Left lobe of liver (tissue), 2 donors: ENCODE results near the gene OLIG3. TPM values are rescaled to one million over a fixed set of nuclear protein-coding genes. Genes with fewer than 3 reads are reported as not detected.

Experiments
- ATAC-seq: fragments of 200-7000 bp; cut with Tn5 transposase; one replicate; pipeline ENCODE4 v1.9.1; 2020; ENCODE audit warnings: mild to moderate bottlenecking, moderate library complexity
- DNase-seq: peaks from one replicate; pipeline ENCODE4 v3.0.0-alpha.2; 2020; ENCODE audit warnings: low spot score
- total RNA-seq: library from RNA; stranded (reverse); gene quantifications from one replicate; pipeline ENCODE4 v1.2.1, GENCODE V29; 2021
- donor health status: DM: no; HTN: no; CAD: no; lungs with moderate emphysema.
- donor health status: DM: no; HTN: yes; CAD: no.

OLIG3 gene
- not detected for total RNA-seq

GRCh38 chr6:137494281-137494987 lies at the start of gene OLIG3:
Gene OLIG3 (minus strand): TSS chr6:137494394. CDS start chr6:137494170, 224 bp downstream.
- DNase-seq = no peak
- ATAC-seq = no peak

- DNase-seq (no peak), ATAC-seq (no peak)
These were observed 48.9 kb upstream of the OLIG3 start for GRCh38 chr6:137543114-137543513.

DNA sequence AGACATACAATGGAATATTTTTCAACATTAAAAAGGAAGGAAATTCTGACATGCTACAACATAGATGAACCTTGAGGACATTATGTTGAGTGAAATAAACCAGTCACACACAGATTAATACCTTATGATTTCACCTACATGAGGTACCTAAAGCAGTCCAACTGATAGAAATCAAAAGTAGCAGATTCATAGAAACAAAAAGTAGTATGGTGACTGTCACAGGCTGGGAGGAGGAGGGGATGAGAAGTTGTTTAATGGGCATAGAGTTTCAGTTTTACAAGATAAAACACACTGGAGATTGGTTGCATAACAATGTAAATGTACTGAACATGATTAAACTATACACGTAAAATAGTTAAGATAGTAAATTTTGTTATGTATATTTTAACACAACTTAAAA lies 48.5 kb upstream of the OLIG3 start:
- DNase-seq (no peak), ATAC-seq (no peak)

DNA sequence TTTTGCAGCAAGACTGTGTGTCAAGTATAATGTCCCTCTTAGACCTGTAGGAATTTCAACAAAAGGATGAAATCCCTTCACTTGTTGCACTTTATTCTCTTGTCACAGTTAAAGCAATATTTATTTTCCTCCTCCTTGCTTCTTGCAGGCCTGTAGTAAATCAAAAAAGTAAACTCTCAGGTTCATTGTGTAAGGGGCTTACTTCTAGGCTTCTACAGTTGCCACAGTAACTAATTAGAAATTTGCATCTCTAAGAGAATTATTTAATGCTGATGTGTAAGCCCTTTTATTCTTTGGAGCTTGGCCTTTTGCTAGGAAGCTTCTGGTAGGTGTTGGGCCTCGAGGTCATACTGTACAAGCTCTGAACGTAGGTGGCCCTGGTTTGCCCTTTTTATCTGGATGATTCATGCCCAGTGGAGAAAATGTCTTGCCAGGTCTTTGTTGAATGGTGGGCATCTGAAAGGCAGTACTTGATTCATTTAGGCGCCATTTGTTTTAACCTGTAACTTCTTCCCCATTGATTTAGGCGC lies 47.4 kb upstream of the OLIG3 start:
- DNase-seq = no peak
- no peak for ATAC-seq

DNA sequence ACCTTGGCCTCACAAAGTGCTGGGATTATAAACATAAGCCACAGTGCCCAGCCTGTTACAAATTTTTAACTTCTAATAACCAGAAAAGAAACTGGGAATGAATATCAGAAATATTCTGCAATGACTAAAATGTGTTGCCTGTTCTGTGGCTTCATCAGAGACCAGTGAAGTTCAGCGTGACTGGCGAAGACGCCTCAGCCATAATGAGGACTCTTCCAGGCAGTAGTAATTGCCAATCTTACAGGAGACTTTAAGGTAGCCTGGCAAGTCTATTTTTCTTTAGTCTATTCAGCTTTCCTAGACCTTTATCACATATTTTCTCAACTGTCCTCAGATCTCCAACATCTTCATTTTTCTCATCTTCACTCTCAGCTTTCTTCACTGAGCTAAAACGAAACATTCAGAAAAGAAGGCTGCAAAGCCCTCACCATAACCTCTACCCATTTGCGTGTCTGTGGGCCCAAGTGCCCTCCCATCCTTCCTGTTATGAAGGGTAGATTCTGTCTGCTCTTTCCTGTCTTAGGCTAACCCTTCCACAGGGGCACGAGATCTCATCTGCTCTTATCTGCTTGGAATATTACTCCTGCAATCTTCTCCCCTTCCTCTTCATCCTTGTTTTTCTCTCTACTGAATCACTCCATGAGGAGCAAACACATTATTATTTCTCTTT lies 42.0 kb upstream of the OLIG3 start:
- ATAC-seq = no peak
- no peak for DNase-seq

GRCh38 chr6:137531376-137532092 lies 37.3 kb upstream of the OLIG3 start:
- DNase-seq (no peak), ATAC-seq (no peak)

DNA sequence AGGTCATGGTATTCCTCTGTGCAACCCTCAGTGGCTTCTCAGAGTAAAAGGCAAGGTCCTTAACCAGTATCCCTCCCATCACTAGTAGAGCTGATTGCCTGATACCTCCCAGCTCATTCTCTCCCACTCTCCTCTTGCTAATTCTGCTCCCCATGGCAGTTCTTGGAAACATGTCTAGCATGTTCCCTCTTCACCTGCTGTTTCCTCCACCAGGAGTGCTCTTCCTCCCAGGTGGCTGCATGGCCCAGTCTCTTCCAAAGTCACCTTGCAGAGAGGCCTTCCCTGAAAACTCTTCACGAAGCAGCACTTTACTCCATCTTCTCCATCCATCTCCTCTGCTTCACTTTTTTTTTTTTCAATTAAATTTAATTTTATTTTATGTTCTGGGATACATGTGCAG lies 36.2 kb upstream of the OLIG3 start:
- DNase-seq (no peak), ATAC-seq (no peak)

DNA sequence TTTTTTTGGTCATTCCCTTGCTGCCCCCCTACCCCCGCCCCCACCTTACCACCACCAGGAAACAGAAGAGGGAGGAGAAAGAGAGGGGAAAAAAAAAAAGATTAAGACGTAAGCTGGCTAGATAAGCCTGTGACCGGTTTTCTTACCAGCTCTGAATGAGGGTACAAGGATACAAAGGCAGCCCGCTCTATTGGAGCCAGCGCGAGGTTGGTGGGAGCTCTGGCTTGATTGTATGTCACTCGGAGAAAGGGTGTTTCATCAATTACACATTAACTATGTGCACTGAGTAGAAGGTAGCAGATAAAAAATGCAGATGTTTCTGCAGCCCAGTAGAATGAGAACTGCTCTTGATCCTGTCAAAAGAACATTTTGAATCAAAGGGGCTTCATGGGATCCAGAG lies 28.6 kb upstream of the OLIG3 start:
- DNase-seq (no peak), ATAC-seq (no peak)

DNA sequence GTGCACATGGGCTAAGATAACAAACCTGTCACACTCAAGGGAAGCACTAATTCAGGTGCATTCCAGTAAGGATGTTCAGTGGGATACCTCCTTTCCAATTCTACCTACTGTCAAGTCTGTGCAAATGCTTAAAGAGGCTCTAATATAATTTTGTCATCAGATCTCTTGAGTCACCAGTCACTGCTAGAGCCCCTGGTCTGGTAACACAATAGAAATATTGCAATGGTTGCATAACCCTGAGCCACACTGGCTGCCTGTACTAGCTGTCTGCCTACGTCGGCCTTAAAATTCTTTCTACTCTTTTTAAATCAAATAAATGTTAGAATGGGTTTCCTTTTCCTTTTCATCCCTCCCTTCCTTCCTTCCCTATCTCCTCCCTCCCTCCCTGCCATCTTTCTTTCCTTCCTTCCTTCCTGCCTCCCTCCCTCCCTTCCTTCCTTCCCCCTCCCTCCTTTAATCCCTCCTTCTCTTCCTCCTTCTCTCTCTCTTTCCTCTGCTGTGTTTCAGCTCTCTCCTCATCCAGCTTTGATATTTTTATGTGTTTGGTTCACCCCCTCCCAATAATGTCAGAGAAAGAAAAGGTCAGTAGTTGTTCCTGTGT lies 28.1 kb upstream of the OLIG3 start:
- ATAC-seq (no peak), DNase-seq (no peak)

GRCh38 chr6:137520520-137520919 lies 26.3 kb upstream of the OLIG3 start:
- no peak for ATAC-seq
- DNase-seq = no peak

GRCh38 chr6:137519629-137520176 lies 25.5 kb upstream of the OLIG3 start:
- ATAC-seq (no peak), DNase-seq (no peak)

DNA sequence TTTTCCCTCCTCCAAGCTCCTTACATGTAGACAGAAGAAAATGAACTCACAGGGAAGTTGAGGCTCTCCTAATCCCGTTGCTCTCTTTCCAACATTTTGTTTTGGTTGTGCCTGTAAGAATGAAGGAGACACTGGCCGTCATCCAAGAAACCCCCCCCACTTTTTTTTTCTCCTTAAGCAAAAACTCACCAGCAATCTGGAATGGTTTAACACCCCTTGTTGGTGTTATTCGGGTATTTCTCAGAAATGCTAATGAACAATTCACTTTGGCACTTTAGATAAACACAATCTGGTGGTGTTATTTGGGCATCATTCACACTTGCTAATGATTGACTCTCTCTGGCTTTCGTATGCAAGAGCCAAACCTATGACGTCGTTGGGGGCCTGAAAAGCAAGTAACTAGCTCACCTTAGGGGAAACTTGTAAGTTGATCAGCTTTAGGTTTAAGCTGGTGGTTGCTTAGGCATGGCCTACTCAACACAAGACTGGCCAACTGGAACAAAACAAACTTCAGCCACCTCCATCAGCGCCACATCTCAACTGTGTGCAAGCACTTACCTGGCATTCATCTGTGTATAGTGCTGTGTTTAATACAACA lies 24.3 kb upstream of the OLIG3 start:
- no peak for DNase-seq
- no peak for ATAC-seq

GRCh38 chr6:137514418-137514817 lies 20.2 kb upstream of the OLIG3 start:
- DNase-seq = no peak
- ATAC-seq = no peak

DNA sequence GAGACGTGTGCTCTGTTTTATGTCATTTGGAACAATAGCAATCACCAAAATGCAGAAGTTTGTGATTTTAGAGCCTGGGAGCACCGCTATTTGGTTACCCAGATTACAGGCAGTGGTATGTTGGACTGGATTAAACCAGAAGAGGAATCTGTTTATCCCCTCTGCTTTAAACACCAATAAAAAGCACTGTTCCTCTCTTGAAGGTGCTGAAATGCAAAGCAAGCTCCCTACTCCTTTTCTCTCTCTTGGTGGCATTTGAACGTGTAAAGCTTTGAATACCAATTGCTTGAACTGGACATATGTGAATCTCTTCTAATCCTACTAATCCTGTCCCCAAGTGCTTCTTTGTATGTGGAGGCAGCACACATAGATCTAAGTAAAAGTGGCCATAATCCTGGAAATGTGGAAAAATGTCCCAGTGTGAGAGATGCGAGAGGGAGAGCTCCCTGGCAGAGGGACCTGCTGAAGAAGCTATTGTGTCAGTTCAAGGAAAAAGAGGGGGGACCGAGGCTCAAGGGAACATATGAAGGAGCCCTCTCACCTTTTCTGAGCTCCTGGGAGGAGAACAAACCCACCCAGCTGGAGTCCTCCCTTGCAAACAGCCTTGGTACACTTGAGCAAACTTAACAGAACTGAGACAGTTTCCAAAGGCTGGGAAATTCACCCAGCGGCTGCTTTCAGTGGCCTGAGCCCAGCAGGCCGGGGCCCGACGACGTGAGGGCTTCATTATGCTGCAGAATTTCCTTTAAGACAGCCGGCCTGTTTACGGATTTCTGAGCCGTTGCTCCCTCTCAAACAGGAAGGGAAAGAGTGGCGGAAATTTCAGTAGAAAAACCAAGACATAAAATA lies 18.8 kb upstream of the OLIG3 start:
- ATAC-seq = no peak
- no peak for DNase-seq

GRCh38 chr6:137510923-137511322 lies 16.7 kb upstream of the OLIG3 start:
- ATAC-seq (no peak), DNase-seq (no peak)

- ATAC-seq (no peak), DNase-seq (no peak)
These were observed 4.4 kb upstream of the OLIG3 start for GRCh38 chr6:137498481-137499190.

DNA sequence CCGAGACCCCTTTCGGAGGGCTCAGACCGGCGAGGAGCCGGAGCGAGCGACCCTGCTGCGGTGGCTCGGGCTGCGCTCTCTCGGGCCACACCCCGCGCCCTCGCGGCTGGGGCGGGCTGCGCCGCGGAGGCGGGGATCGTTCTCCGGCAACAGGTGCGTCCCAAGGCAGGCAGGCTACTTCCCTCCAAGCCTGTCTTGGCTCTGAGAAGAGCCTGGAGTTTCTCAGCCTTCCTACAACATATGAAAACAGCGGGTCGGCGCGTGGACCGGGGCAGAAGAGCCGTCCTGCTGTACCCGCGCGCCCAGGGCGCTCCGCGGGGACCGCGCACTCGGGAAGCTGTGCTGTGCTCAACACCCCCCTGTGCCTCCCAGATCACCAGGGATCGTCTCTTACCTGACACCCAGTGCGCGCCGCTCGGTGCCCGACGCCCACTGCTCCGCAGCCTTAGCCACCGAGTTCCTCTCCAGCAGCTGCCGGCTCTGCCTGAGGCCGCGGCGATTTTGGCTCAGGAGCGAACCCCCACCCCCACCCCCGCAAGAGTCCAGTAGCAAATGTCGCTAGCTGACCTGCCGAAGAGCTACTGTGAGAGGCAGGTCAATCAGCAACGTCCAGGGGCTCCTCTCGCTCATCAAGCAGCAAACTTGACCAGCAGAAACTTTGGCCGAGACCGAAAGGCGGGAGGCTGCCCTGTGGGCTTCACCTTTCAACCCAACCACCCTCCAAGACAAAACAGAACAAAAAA lies 3.7 kb upstream of the OLIG3 start:
- ATAC-seq (peak; percentile 20), DNase-seq (no peak)

GRCh38 chr6:137496909-137497720 lies 2.9 kb upstream of the OLIG3 start:
- no peak for DNase-seq

More at GRCh38 chr6:137496909-137497720, 2.9 kb upstream of the OLIG3 start:
- ATAC-seq = no peak
